ENCODE results near the gene TTC38.

The TTC38 gene

GRCh38 chr22:46267431-46268279 lies at the start of gene TTC38:
Gene TTC38, plus strand, starts transcription at chr22:46268008. Its CDS starts 32 bp downstream, at chr22:46268040.
- no peak for DNase-seq

- no peak for DNase-seq
Measured at GRCh38 chr22:46219636-46220035, 48.2 kb upstream of the TTC38 start.

- no peak for DNase-seq
Measured at GRCh38 chr22:46220921-46221320, 46.9 kb upstream of the TTC38 start.

GRCh38 chr22:46224044-46224897 lies 43.5 kb upstream of the TTC38 start:
- no peak for DNase-seq

GRCh38 chr22:46224898-46225290 lies 42.9 kb upstream of the TTC38 start:
- no peak for DNase-seq

- no peak for DNase-seq
Measured at GRCh38 chr22:46225631-46226030, 42.2 kb upstream of the TTC38 start.

- no peak for DNase-seq
Measured at GRCh38 chr22:46226577-46226976, 41.2 kb upstream of the TTC38 start.

GRCh38 chr22:46229701-46230100 lies 38.1 kb upstream of the TTC38 start:
- DNase-seq = no peak

GRCh38 chr22:46230262-46230901 lies 37.4 kb upstream of the TTC38 start:
- no peak for DNase-seq

GRCh38 chr22:46233231-46233630 lies 34.6 kb upstream of the TTC38 start:
- no peak for DNase-seq

GRCh38 chr22:46234969-46235368 lies 32.8 kb upstream of the TTC38 start:
- no peak for DNase-seq

GRCh38 chr22:46237453-46238124 lies 30.2 kb upstream of the TTC38 start:
- no peak for DNase-seq

GRCh38 chr22:46238541-46238940 lies 29.3 kb upstream of the TTC38 start:
- no peak for DNase-seq

- DNase-seq = no peak
Measured at GRCh38 chr22:46239261-46240048, 28.4 kb upstream of the TTC38 start.

GRCh38 chr22:46240073-46240472 lies 27.7 kb upstream of the TTC38 start:
- no peak for DNase-seq

GRCh38 chr22:46240506-46240905 lies 27.3 kb upstream of the TTC38 start:
- no peak for DNase-seq

- no peak for DNase-seq
Measured at GRCh38 chr22:46240907-46241306, 26.9 kb upstream of the TTC38 start.

- DNase-seq = no peak
Measured at GRCh38 chr22:46241396-46242007, 26.3 kb upstream of the TTC38 start.

- no peak for DNase-seq
Measured at GRCh38 chr22:46242076-46242475, 25.7 kb upstream of the TTC38 start.

GRCh38 chr22:46244771-46245170 lies 23.0 kb upstream of the TTC38 start:
- DNase-seq = no peak

GRCh38 chr22:46245511-46245910 lies 22.3 kb upstream of the TTC38 start:
- no peak for DNase-seq

- DNase-seq = no peak
Measured at GRCh38 chr22:46246178-46246577, 21.6 kb upstream of the TTC38 start.
